HS-27A (cell line): ENCODE data around the gene FAM136A.
A peak's percentile ranks its signal among the peaks of the same experiment; 100 is the strongest.
"Not testable (repeated sequence)": the region's sequence is repeated elsewhere in the genome, so short reads cannot be mapped to it uniquely, and the experiment has no call there.

Experiments used
- DNase-seq: peaks from one replicate; pipeline ENCODE4 v3.0.0-alpha.2; 2012; ENCODE audit warnings: low read depth, missing footprints

The FAM136A gene

DNA sequence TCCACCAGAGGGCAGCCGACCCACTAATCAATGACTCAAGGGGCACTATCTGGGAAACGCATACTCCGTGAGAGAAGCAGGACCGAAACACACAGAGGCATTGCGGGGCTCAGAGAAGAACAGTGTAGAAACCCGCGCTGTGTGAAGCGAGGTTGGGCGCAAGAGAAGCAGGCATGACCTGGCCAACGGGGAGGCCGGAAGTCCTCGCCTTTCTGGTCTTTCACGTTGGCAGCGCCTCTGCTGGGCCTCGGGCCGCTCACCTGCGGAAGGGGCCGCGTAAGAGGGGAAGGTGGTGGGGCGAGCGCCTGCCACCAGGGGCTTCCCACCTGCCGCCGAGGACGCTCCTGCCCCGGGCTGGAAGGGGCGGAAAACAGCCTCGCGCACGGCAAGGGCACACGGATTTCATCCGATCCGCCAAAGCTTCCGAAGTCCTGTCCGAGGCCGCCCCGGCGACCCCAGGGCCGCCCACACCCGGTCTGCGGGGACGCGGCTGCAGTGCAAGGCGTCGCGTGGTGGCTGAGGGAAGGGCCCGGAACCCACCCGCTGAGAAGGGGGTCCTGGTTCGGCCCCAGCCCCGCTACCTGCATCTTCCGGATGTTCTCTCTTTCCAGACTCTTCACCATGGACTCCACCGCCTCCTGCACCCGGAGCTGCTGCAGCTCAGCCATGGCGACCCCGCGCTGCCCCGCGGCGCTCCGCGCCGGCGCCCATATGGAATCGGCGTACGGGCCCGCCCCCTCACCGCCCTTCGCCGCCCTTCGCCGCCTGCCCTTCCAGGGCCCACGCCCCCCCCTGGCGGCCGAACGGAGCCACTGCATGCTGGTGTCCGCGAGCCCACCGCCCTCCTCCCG is at the start of gene FAM136A:
Gene FAM136A (minus strand): TSS at position 724 of the 851 bp plus-strand sequence. CDS start 56 bp downstream, at position 668.
- DNase-seq = peak; percentile 19

- DNase-seq = no peak
Measured at GRCh38 chr2:70349921-70350685, 48.2 kb upstream of the FAM136A start.

DNA sequence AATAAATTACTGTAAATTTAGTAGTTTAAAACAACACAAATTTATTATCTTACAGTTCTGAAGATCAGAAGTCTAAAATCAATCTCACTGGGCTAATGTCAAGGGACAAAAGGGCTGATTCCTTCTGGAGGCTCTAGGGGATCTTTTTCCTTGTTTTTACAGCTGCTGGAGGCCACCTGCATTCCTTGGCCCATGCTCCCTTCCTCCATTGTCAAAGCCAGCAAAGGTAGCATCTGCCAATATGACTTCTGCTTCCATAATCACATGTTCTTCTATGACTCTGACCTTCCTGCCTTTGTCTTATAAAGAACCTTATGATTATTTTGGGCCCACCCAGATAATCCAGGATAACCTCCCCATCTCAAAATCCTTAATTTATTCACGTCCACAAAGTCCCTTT is 46.0 kb upstream of the FAM136A start:
- DNase-seq = no peak

GRCh38 chr2:70344195-70344594 is 42.3 kb upstream of the FAM136A start:
- no peak for DNase-seq

DNA sequence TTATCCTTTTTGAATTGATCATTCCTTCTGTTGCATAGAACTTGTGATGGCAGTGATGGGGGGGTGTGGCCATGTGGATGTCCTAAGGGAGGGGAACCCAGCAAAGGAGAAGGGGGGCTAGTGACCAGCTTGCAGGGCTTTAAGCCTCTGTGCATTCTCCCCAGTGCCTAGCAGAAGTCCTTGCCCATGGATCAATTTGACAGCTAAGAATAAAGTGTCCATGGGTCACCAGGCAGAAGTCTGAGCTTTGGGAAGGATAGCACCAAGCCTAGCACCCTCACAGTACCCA is 39.6 kb upstream of the FAM136A start:
- no peak for DNase-seq

DNA sequence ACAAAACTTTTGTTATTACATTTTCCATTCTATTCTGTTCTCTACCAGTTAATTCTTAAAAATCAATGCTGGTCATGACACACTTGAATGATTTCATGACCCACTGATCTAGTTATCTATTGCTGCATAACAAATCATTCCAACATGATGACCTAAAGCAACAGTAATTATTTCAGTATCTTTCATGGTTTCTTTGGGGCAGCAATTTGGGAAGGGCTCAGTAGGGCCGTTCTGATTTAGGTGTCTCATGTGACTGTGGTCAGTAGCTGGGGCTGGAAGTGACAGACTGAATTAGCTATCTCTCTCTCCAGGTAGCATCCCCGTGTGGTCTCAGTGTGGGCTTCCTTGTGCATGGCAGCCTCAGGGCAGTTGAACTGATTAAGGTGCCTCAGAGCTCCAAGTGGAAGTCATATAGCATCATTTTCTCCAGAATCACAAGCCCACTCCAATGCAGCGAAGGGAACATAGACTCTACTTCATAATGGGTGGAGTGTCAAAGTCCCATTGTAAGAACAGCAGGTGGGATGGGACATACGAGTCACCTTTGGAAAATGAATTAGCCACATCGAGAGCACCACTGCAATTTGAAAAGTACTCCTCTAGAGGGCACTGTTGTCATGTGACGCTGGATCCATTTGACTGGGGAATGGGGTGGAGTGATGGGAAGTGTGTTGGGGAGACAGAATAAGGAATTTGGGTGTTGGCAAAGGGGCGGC is 39.1 kb upstream of the FAM136A start:
- no peak for DNase-seq

GRCh38 chr2:70340075-70340474 is 38.2 kb upstream of the FAM136A start:
- DNase-seq = no peak

DNA sequence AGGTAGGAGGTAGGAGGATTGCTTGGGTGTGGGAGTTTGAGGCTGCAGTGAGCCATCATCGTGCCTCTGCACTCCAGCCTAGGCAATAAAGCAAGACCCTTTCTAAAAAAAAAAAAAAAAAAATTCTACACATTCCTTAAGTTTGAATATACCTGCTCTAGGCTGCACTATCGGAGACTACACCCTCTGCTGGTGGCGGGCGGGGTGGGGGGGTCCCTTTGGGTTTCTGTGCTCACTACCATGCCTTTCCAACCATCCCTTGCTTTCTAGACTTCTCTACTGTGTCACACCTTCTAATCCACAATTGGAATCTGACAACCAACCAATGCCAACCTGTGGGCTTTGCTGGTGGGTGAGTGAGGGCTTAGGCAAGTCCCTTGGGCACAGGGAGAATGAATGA is 34.7 kb upstream of the FAM136A start:
- no peak for DNase-seq

GRCh38 chr2:70331012-70331411 is 29.1 kb upstream of the FAM136A start:
- no peak for DNase-seq

- DNase-seq = no peak
Measured at GRCh38 chr2:70330476-70330875, 28.6 kb upstream of the FAM136A start.

GRCh38 chr2:70328921-70329561 is 27.2 kb upstream of the FAM136A start:
- no peak for DNase-seq

- no peak for DNase-seq
Measured at GRCh38 chr2:70325875-70326274, 24.0 kb upstream of the FAM136A start.

DNA sequence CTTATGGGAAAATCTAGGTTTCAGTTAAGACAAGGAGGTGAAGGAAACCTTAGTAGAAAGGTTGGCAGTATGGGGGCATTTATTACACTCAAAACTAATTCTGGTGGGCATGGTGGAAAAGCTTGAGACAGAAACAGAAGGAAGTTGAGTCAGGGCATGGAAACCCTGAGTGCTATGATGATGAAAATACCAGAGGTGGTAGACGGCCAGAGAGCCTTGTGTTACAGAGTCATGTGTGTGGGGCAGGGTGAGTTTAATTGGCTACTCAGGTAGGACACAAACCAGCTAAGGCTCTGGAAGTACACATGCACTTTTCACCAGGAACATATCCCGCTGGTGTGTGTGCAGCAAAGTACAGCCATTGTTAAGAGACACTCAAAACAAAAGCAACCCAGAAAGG is 20.7 kb upstream of the FAM136A start:
- no peak for DNase-seq

DNA sequence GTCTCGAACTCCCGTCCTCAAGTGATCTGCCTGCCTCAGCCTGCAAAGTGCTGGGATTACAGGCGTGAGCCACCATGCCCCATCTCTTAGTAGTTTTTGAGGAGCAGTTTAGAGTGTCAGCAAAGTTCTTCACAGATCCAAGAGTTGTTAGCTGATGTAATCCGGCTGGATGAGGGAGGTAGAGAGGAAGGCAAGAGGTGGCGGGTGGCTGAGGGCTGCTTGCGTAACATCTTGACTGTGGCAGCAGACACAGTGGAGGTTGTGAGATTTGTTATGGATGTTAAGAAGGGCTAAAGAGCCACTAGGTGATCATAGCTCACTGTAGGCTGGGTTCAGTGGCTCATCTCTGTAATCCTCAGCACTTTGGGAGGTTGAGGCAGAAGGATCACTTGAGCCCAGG is 19.5 kb upstream of the FAM136A start:
- DNase-seq = no peak

DNA sequence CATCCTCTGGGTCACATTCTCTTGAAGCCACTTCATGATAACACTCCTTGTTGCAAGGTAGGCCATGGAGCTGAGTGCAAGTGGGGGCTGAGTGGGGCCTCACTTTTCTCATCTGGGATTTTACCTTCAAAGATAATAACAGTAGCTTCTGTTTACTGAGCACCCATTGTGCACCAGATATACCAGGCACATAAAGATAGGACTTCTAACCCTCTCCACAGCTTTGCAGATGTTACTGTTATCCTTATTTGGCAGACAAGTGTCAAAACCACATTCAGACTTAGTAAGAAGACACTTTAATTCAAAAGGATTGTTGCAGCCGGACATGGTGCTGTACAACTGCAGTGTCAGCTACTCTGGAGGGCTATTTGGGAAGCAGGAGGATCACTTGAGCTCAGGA is 12.8 kb upstream of the FAM136A start:
- no peak for DNase-seq

DNA sequence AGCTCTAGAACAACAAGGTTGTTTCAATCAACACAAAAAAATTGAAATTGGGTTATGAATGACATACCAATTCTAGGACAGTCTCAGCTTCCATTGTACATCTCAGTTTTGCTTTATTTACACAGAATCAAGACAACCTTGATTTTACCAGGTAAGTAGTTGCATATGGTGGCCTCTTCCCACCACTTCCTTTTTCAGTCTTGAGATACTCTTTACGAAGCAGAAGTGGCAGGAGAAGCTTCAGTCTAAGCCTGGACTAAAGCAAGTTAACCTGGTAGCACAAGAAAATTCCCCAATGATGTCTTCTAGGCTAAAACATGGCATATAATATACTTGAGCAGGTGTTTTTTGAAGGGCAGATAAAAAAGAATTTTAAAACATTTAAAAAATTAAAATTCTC is 10.7 kb upstream of the FAM136A start:
- no peak for DNase-seq

DNA sequence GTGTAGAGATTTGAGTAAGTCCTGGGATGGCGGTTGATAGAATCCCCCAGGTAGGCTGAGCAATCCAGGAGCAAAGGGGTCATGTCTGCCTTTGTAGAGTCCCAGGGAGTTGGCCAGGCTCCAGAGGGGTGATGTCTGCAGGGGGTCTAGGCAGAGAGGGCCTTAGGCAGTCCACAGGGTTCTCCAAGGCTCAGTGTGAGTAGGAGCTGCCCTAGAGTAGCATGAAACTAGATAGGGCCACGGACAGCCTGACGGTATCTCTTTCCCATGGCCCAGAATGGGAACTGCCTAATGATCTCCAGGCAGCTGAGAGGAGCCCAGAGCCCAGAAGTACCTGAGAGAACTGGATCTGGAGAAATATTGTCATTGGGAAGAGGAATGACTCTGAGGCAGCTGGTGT is 9.0 kb upstream of the FAM136A start:
- no peak for DNase-seq

DNA sequence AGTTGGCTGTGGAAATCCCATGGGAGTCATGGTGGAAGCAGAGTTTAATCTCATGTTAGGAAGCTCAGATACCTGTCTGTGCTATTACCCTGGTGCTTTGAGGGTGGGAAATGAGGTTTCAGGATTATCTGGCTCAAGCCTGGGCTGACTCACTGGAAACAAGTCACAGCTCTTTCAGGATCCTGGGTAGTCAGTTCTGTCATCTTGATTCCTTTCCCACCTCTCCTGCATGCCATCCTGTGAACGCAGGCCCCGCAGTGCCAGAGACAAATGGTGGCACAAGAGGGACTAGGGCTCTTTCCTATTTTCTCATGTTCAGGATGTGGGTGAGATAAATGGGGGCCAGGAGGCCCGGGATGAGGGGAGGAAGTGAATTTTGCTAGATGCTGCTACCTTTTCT is 3.7 kb upstream of the FAM136A start:
- no peak for DNase-seq

DNA sequence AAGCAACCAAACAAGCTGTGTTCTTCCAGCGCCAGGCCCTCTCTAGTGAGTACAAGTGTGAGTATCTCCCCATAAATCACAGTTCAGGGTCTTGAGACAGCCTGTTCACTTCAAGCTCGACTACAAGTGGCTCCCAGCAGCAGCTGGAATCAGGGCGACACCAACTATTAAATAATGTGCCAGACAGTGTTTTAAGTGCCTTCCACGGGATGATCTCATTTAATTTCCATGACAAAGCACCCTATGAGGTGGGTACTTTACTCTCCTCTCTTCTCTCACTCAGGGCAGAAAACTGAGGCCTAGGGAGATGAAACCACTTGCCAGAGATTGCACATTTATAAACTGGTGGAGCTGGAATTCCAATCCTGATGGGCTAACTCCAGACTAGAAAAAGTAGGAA is 2.6 kb upstream of the FAM136A start:
- no peak for DNase-seq

DNA sequence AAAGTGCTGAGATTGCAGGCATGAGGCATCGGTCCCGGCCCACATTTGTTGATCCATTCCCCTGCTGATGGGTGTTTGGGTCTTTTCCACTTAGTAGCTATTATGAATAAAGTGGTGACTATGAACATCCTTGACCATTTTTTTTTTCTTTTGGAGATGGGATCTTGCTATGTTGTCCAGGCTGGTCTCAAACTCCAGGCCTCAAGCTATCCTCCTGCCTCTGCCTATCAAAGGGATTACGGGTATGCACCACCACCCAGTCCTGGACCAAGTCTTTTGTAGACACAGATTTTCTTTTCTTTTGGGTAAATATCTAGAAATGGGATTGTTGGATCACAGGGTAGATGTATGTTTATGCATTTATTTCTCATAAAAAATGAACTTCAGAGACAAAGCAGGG is 1.3 kb upstream of the FAM136A start:
- DNase-seq = no peak

- DNase-seq = not testable (repeated sequence)
Measured at GRCh38 chr2:70302195-70302546, 304 bp upstream of the FAM136A start.

DNA sequence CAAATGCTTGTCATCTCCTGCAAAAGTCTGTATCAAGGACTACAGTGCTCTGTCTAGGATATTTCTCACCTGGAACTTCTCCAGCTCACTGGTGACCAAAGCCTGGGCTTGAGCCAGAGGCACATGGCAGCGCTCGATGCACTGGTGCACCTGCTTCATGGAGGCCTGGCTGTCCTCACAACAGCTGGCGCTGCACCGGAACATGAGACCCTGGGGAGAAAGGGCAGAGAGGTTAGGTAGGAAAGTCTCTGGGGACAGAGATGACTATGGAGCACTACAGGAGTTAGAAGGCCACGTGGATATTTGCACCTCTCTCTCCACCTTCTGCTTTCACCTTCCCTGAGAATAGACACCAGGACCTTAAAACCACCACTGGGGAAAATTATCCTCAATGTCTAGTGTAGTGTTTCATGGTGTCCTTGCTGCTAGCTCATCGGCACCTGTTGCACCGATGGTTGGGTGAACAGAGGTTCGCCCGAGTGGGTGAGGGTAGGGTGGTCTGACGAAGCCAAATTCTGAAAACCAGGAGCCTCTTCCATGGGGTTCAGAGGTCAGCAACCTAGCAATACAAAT is 1.0 kb downstream of the FAM136A start:
- no peak for DNase-seq
